HG02623 (cell line): ENCODE data around the gene MEX3A.
A peak's percentile ranks its signal among the peaks of the same experiment; 100 is the strongest.
"Not testable (repeated sequence)": the region's sequence is repeated elsewhere in the genome, so short reads cannot be mapped to it uniquely, and the experiment has no call there.

Experiments
- ATAC-seq: cut with Tn5 transposase; IDR thresholded peaks from one replicate; pipeline ENCODE4 v1.9.1; 2021; ENCODE audit warnings: moderate library complexity; ENCODE audit not compliant: unreplicated experiment

MEX3A gene, protein sequence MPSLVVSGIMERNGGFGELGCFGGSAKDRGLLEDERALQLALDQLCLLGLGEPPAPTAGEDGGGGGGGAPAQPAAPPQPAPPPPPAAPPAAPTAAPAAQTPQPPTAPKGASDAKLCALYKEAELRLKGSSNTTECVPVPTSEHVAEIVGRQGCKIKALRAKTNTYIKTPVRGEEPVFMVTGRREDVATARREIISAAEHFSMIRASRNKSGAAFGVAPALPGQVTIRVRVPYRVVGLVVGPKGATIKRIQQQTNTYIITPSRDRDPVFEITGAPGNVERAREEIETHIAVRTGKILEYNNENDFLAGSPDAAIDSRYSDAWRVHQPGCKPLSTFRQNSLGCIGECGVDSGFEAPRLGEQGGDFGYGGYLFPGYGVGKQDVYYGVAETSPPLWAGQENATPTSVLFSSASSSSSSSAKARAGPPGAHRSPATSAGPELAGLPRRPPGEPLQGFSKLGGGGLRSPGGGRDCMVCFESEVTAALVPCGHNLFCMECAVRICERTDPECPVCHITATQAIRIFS

GRCh38 chr1:156082309-156083091 is at the start of gene MEX3A:
MEX3A (minus strand) TSS chr1:156082465; CDS start chr1:156081998, 467 bp downstream.
- no peak for ATAC-seq

DNA sequence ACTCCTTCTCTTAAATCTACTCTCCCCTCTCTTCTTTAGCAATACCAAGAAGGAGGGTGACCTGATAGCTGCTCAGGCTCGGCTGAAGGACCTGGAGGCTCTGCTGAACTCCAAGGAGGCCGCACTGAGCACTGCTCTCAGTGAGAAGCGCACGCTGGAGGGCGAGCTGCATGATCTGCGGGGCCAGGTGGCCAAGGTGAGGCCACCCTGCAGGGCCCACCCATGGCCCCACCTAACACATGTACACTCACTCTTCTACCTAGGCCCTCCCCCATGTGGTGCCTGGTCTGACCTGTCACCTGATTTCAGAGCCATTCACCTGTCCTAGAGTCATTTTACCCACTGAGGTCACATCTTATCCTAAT is 48.3 kb upstream of the MEX3A start:
- ATAC-seq: no peak

GRCh38 chr1:156129687-156130577 is 47.7 kb upstream of the MEX3A start:
- ATAC-seq: no peak

DNA sequence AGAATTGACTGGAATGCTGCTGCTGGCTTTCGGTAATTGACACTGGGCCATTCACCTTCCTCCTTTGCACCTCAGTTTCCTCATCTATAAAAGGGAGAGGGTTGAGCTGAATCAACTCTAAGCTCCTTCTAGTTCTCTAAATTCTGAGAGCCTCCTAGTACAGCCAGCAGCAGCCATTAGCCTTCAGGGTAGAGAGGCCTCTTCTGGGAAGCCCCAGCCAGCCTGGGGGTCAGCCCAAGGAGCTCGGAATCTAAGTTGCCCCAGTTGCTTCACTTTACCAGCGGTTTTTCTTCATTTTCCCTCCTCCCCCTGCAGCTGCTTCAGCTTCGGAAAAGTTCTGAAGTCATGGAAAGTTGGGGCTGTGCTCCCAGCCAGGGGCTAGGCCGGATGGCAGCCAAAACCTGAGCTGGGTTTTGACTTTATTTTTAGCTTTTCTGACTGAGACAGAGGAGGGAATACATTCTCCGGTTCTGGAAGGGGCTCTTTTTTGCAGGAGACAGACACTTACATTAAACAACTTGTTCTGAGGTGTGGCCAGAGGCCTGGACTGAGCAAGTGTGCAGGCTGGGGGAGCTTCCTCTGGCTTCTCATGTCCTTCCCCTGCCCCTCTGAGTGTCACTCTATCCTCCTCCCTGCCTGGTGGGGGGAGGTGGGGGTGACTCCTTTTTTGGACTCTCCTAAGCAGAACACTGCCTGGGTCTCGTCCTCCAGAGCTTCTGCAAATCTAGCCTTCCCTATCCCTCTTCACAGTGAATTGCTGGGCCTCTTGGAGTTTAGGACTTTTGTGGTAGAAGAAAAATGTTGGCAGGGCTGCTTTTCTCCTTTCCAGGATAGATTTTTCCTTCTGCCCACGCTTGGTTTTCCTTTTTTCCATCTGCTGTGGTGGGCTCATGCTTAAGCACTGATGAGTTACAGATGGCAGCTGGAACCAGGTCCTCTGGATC is 46.7 kb upstream of the MEX3A start:
- ATAC-seq: no peak

DNA sequence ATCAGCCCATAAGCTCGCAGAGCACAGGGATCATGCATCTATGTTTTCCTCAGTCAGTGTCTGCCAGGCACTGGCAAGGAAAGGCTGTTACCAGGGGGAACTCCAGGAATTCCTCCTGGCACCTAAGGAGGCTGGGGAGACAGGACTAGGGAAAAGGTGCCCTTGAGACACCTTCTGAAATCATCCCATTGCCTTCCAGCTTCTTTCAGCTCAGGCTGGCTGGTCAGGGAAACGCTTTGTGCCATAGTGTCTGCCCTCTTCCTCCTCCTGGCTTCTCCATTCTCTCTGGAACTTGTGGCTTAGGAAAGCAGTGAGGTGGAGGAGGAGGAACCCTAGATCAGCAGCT is 46.0 kb upstream of the MEX3A start:
- no peak for ATAC-seq

- ATAC-seq: peak; percentile 48
Measured at GRCh38 chr1:156126630-156127534, 44.6 kb upstream of the MEX3A start.

- no peak for ATAC-seq
Measured at GRCh38 chr1:156126043-156126629, 43.9 kb upstream of the MEX3A start.

- ATAC-seq: not testable (repeated sequence)
Measured at GRCh38 chr1:156125544-156125943, 43.3 kb upstream of the MEX3A start.

DNA sequence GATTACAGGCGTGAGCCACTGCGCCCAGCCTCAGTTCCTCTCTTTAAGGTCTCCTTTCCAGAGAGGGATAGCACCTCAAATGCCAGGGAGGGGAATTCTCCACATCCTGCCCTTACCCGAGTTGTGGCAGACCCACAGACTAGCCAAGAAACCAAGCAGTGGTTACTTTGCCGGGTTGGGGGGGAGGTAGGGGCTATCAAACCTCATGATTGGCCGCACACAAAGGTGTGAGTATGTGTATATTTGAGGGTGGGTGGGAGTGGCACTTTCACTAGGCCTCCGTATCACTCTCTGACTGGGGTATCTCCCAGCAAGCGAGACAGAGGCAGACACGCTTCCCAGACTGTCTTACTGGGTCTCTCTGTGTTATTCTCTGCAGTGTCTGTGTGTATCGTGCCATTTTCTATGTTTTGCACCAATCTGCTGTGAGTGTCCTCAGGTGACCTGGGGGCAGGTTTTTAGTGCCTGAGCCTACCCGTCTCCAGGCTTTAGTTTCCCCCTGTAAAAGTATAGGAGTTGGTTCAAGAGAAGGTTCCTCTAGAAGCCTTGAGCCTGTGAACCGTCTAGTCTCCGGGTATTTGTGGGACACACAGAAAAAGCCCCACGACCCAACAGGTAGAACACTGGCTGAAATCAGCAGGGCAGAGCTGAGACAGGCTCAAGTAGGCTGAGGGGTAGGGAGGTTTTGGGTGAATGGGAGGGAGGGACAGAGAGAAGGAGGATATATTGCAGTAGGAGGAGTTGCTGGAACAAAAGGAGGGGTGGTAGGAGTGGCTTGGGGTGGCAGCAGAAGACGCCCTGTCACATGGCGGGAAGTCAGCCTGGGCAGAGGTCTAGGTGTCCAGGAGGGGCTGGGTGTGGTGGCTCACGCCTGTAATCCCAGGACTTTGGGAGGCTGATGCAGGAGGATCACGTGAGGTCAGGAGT is 42.6 kb upstream of the MEX3A start:
- no peak for ATAC-seq

DNA sequence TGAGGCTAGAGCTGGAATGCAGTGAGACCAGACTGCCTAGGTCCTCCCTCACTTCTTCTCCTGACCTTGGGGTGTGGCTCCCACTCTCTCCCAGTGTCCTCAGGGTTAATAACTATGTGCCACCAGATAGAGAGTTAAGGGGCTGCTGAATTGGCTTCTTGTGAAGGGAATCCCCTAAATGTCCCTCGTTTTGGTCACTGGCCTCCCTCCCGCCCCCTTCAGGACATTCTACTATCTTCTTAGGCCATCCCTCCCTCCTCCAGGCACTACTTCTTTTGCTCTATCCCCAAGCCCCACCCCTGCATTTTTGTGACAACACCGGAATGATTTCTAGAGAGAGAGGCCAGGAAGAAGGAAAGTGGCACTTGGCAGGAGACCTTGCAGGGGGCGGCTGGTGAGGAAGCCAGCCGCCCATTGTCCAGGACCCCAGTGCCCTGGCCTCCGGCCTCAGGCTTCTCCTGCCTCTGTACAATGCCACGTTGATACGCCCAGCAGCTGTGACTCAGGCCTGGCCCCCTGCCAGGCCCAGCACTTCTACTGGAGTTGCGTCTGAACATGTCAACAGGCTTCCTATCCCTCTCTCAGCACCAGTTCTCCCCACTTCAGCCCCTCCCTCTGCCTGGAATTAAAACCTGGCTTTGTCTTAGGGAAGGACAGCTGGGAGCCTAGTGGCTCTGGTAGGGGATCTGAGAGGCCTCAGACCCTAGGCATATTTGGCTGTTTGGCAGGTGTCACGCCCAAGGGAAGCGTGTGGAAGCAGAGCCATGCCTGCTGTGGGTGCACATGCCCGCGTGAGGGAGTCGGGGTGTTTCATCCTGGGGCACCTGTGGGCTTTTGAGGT is 41.3 kb upstream of the MEX3A start:
- ATAC-seq: no peak

GRCh38 chr1:156122519-156123355 is 40.5 kb upstream of the MEX3A start:
- no peak for ATAC-seq

DNA sequence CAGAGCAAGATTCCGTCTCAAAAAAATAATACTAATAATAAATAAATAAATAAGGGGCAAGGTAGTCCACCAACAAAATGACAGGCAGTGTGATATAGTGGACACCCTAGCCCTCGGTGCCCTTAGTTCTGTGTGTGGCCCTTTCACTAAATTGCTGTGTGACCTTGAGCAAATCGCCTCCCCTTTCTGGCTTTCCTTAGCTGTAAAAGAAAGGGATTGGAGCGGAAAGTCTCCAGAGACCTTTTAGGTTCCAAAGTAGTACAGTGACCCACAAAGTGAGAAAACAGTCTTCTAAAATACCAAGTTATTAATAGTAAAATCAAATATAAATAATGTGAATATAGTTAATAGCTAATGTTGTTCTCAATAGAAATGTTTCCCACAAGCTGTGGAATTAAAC is 39.8 kb upstream of the MEX3A start:
- no peak for ATAC-seq

DNA sequence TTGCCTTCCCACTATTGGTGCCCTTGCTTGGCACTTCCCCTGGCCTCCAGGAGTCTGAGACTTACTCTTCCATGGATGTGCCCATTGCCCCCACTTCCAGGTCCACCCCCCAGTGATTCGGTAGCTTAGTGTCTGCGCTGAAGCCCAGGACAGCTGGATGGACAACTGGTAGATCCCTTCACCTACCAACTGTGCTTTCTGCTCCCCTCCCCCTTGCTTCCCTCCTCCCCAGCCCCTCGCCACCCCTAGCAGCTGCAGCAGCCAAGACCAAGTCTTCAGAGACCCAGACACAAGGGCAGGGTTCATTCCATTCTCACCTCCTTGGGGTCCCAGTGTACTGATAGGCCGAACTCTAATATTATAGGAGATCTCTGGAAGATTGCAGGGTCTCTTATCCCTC is 39.2 kb upstream of the MEX3A start:
- ATAC-seq: no peak

- not testable (repeated sequence) for ATAC-seq
Measured at GRCh38 chr1:156121005-156121404, 38.7 kb upstream of the MEX3A start.

DNA sequence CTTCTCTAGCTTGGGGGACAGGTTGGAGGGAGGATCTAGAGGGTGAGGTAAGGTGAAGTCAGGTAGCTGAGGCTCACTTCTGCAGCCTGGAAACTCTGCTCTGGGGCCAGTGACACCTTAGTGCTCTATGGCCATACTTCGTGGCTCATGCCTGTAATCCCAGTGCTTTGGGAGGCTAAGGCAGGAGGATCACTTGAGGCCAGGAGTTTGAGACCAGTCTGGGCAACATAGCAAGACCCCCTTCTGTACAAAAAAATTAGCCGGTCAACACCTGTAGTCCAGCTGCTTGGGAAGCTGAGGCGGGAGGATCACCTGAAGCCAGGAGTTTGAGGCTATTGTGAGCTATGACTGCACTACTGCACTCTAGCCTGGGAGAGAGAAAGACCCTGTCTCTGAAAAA is 38.1 kb upstream of the MEX3A start:
- ATAC-seq: no peak
